Astrocyte of the cerebellum (primary cell): Measurements from ENCODE around the gene ATP1A1.

ENCODE experiments used
- DNase-seq: peaks from one replicate; pipeline ENCODE4 v3.0.0-alpha.2; 2011; ENCODE audit warnings: low read depth
- H3K4me3 ChIP-seq: 2 replicates; pipeline ENCODE4 v1.5.1; 2011; ENCODE audit warnings: mild to moderate bottlenecking, low read depth, low read length, moderate library complexity
- in situ Hi-C: cut with HindIII; loops from 2 replicates; pipeline ENCODE4 v1.10.0; 2017; ENCODE audit warnings: low sequenced_read_pairs
- TF ChIP-seq, protein P1 (sequence below): IDR thresholded peaks from 2 replicates; pipeline ENCODE4 v1.5.1; 2012; ENCODE audit warnings: low read length, low read depth, moderate library complexity, mild to moderate bottlenecking; ENCODE audit errors: missing control alignments

Gene ATP1A1

DNA sequence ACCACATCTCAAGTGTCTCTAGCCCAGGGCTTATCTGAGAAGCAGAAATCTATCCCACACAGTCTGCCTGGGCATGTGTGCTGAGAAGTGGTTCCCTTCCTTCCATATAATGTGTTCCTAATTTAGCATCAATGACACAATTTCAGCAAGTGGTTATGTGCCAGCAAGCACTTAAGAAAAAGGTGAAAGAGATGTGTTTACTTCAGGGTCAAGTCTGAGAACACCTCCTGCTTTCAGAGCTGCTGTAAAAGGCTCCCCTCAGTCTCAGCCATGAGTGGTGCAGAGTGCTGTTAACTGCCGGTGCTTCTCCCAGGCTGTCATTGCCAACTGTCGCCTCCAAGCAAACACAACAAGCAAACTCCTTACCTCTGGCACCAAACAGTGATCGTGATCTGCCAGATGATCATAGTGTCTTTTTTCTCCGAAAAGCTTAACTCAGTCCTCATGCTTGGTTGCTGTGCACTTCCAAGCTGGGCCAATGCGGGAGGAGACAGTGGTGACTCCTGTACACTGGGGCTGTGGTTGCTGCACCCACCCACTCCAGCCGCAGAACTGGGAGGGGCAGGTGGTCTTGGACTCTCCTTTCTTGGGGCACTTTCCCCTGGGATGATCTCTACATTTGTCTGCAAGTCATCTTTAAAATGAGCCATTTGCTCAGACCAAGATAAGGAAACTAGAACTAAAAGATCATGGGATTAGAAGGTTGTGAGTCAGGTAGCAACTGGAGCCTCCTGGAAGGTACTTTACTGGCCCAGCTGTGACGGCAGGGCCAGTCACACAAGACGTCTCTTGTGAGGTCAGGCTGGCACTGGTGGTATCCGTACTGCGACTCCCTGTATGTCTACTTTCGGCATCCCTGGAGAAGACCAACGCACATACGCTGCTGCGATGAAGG is 32.4 kb downstream of the ATP1A1 start:
- DNase-seq = no peak
- TF ChIP-seq, protein P1, sequence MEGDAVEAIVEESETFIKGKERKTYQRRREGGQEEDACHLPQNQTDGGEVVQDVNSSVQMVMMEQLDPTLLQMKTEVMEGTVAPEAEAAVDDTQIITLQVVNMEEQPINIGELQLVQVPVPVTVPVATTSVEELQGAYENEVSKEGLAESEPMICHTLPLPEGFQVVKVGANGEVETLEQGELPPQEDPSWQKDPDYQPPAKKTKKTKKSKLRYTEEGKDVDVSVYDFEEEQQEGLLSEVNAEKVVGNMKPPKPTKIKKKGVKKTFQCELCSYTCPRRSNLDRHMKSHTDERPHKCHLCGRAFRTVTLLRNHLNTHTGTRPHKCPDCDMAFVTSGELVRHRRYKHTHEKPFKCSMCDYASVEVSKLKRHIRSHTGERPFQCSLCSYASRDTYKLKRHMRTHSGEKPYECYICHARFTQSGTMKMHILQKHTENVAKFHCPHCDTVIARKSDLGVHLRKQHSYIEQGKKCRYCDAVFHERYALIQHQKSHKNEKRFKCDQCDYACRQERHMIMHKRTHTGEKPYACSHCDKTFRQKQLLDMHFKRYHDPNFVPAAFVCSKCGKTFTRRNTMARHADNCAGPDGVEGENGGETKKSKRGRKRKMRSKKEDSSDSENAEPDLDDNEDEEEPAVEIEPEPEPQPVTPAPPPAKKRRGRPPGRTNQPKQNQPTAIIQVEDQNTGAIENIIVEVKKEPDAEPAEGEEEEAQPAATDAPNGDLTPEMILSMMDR = no peak
- in situ Hi-C loops = no loop called here
- H3K4me3 ChIP-seq = no peak overlapping the region

DNA sequence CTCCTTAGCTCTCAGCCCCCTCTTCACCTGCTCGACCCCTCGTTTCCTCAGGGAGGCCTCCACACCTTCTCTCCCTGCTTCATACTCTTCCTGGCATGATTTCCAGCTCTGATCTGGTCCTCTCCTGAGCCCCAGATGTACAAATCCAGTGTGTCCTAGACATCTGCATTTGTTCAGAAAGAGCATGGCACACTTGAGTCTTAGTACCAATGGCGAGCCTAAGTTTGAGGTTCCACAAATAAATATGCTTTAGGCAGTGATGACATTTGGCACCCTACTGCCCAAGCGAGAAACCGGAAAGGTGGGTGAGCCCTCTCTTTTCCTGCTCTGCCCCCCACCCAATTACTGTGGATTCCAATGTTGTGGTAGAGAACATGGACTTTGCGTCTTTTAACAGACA is 34.0 kb downstream of the ATP1A1 start:
- in situ Hi-C loops = no loop called here
- H3K4me3 ChIP-seq = no peak overlapping the region
- TF ChIP-seq, protein P1 = no peak
- DNase-seq = no peak

- TF ChIP-seq, protein P1 = no peak
- no peak for DNase-seq
- H3K4me3 ChIP-seq = no peak overlapping the region
- in situ Hi-C loops = no loop called here
These were observed 35.1 kb downstream of the ATP1A1 start for GRCh38 chr1:116408193-116408592.

DNA sequence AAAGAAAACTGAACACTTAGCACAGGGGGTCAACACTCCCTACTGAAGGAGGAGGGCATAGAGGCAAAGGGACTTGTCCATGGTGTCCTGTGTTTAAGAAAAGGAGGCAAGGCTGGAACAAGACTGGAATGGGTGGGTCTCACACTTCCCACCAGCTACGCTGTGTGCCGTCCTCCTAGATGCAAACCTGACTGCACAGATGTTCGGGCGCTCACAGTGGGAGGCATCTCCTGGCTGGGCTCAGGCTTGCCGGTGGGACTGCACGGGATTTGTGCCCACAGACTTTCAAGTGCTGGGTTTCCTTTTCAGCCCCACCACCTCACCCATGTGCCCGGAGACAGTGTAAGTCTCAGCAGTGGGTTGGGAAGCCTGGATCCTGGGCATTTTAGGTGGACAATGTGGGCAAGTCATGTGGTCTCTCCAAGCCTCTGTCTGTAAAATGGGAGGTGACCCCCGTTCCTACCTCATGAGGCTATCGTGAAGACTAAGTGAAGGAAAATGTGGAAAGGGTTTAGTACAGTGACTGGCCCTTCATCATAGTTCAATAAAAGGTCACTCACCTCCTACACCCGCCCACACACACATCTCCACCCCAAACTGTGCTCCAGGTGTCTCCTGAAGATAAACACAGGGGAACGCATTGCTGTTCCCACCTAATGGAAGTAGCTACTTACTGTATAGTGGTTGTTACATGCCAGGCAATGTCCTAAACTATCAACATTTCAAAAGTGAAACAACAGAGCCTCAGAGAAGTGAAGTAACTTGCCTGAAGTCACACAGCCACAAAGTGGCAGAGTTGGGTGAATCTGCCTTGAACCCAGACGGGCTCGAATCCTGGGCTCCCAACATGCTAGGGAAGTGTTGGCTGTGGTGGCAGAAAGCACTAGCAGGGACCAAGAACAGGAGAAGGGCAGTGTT is 36.0 kb downstream of the ATP1A1 start:
- DNase-seq = no peak
- in situ Hi-C loops = no loop called here
- TF ChIP-seq, protein P1 = no peak
- no peak overlapping the region for H3K4me3 ChIP-seq

- TF ChIP-seq, protein P1 = no peak
- DNase-seq = no peak
- in situ Hi-C loops = no loop called here
- no peak overlapping the region for H3K4me3 ChIP-seq
These were observed 36.7 kb downstream of the ATP1A1 start for GRCh38 chr1:116409751-116410191.

DNA sequence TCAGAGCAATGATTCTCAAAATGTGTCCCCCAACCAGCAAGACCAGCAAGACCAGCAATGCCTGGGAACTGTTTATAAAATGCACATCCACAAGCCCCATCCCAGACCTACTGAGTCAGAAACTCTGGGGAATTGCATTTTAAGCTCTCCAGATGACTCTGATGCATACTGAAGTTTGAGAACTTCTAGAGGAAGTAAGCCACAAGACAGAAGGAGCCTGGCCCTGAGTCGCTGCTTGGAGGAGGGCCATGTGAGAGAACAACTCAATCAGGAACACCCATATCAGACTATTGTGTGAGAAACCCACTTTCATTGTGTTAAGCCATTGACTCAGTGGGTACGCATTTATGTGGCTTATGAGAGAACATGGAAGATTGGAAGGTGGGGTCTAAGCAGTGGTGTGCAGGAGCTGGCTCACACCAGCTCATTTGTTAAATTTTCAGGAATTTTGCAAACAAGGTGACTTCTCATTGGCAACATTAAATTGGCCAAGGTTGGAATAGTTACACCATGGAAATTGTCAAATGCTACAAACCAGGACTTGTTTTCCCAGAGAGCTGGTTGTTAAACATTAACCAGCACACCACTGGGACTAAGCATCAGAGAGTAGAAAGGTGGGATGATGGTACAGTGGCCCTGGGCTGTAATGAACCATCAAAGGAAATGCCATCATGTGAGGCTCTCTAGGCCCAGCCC is 38.9 kb downstream of the ATP1A1 start:
- in situ Hi-C loops = no loop called here
- no peak for DNase-seq
- H3K4me3 ChIP-seq = no peak overlapping the region
- TF ChIP-seq, protein P1 = no peak
